DND-41 (cell line): Measurements from ENCODE around the gene PCGF3.

Experiments used
- EZH2 ChIP-seq: IDR thresholded peaks from 3 replicates; pipeline ENCODE4 v1.6.1; 2012; ENCODE audit warnings: borderline replicate concordance, low read depth, mild to moderate bottlenecking, moderate library complexity, low read length, inconsistent platforms; ENCODE audit not compliant: severe bottlenecking
- TF ChIP-seq, protein P1 (sequence below): IDR thresholded peaks from 2 replicates; pipeline ENCODE4 v1.5.1; 2012; ENCODE audit warnings: borderline replicate concordance, low read length, moderate library complexity, mild to moderate bottlenecking; ENCODE audit not compliant: poor library complexity, severe bottlenecking; ENCODE audit errors: extremely low read depth

DNA sequence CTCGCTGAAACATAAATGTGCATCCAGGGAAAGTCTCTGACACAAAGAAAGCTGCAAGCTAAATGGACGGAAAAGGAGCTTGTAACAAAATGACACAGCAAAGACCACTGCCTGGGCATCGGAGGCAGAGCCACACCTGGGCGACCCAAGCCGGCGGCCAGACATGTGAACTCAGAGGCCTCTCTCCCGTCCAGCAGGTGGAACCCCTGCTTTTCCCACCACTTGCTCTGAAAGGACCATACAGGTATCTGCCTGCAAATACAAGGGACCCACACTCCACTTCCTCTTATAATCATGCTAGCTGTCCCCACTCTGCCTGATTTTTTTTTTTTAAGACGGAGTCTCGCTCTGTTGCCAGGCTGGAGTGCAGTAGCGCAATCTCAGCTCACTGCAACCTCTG, 108.3 kb downstream of the PCGF3 start:
- no peak for TF ChIP-seq EZH2
- TF ChIP-seq, protein P1, sequence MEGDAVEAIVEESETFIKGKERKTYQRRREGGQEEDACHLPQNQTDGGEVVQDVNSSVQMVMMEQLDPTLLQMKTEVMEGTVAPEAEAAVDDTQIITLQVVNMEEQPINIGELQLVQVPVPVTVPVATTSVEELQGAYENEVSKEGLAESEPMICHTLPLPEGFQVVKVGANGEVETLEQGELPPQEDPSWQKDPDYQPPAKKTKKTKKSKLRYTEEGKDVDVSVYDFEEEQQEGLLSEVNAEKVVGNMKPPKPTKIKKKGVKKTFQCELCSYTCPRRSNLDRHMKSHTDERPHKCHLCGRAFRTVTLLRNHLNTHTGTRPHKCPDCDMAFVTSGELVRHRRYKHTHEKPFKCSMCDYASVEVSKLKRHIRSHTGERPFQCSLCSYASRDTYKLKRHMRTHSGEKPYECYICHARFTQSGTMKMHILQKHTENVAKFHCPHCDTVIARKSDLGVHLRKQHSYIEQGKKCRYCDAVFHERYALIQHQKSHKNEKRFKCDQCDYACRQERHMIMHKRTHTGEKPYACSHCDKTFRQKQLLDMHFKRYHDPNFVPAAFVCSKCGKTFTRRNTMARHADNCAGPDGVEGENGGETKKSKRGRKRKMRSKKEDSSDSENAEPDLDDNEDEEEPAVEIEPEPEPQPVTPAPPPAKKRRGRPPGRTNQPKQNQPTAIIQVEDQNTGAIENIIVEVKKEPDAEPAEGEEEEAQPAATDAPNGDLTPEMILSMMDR = peak; percentile 14
